HG02642 (cell line): ENCODE data around the gene TOPAZ1.

ENCODE experiments used
- ATAC-seq: cut with Tn5 transposase; IDR thresholded peaks from one replicate; pipeline ENCODE4 v1.9.1; 2021; ENCODE audit warnings: mild to moderate bottlenecking; ENCODE audit not compliant: unreplicated experiment, poor library complexity

The TOPAZ1 gene

GRCh38 chr3:44240061-44240460, 1.6 kb upstream of the TOPAZ1 start:
- no peak for ATAC-seq

GRCh38 chr3:44242721-44243120, 1.0 kb downstream of the TOPAZ1 start:
- no peak for ATAC-seq

GRCh38 chr3:44248152-44248551, 6.5 kb downstream of the TOPAZ1 start:
- no peak for ATAC-seq

- ATAC-seq = no peak
These were observed 10.8 kb downstream of the TOPAZ1 start for GRCh38 chr3:44252332-44252959.

- ATAC-seq = no peak
These were observed 17.7 kb downstream of the TOPAZ1 start for GRCh38 chr3:44259404-44259803.

- no peak for ATAC-seq
These were observed 22.5 kb downstream of the TOPAZ1 start for GRCh38 chr3:44264146-44264545.

GRCh38 chr3:44265815-44266214, 24.1 kb downstream of the TOPAZ1 start:
- no peak for ATAC-seq

GRCh38 chr3:44272191-44272590, 30.5 kb downstream of the TOPAZ1 start:
- ATAC-seq = no peak

- no peak for ATAC-seq
These were observed 36.2 kb downstream of the TOPAZ1 start for GRCh38 chr3:44277925-44278324.

GRCh38 chr3:44280077-44280476, 38.4 kb downstream of the TOPAZ1 start:
- no peak for ATAC-seq

GRCh38 chr3:44280631-44281030, 38.9 kb downstream of the TOPAZ1 start:
- no peak for ATAC-seq

GRCh38 chr3:44284949-44285348, 43.3 kb downstream of the TOPAZ1 start:
- ATAC-seq = no peak

GRCh38 chr3:44289882-44290462, 48.3 kb downstream of the TOPAZ1 start:
- no peak for ATAC-seq

GRCh38 chr3:44292276-44292675, 50.6 kb downstream of the TOPAZ1 start:
- ATAC-seq = no peak

- no peak for ATAC-seq
These were observed 51.3 kb downstream of the TOPAZ1 start for GRCh38 chr3:44292947-44293346.

- ATAC-seq = no peak
These were observed 55.6 kb downstream of the TOPAZ1 start for GRCh38 chr3:44297255-44297654.

GRCh38 chr3:44301746-44302145, 60.1 kb downstream of the TOPAZ1 start:
- no peak for ATAC-seq

- no peak for ATAC-seq
These were observed 67.8 kb downstream of the TOPAZ1 start for GRCh38 chr3:44309500-44309899.

- no peak for ATAC-seq
These were observed 77.2 kb downstream of the TOPAZ1 start for GRCh38 chr3:44318891-44319311.

GRCh38 chr3:44321335-44321734, 79.6 kb downstream of the TOPAZ1 start:
- ATAC-seq = no peak

GRCh38 chr3:44323341-44323955, 81.8 kb downstream of the TOPAZ1 start:
- ATAC-seq = no peak

- no peak for ATAC-seq
These were observed 82.9 kb downstream of the TOPAZ1 start for GRCh38 chr3:44324584-44324983.
